ENCODE data around the gene TMEM108. TPM values are rescaled to one million over a fixed set of nuclear protein-coding genes. Genes with fewer than 3 reads are reported as not detected.

The TMEM108 gene
- polyA plus RNA-seq, 3 donors, result not detected

GRCh38 chr3:133042778-133043177, 4.6 kb downstream of the TMEM108 start:
- no peak overlapping the region for H3K4me3 ChIP-seq (replicated peaks in 1 of 3; ENCODE audit: low read depth in 2 of 3, low read length in 3 of 3)
- H2AFZ ChIP-seq (ENCODE audit: insufficient read depth, low read depth, low read length, poor library complexity, severe bottlenecking), result no peak overlapping the region
- DNase-seq, result no peak
- H3K9ac ChIP-seq (ENCODE audit: insufficient read depth, low read length, poor library complexity, severe bottlenecking), result no peak overlapping the region
- no peak overlapping the region for H3K4me2 ChIP-seq (replicated peaks; ENCODE audit: extremely low read depth, low read length, poor library complexity, severe bottlenecking)
- TF ChIP-seq CTCF (IDR thresholded peaks at IDR 0.05), result no peak
- no CpG with 5 or more reads among the region's 1 CpG for WGBS (ENCODE audit: insufficient coverage)
- peaks cover 9 to 10% of the 10 kb centered on the region in 2 donors for H3K4me1 ChIP-seq (ENCODE audit: control insufficient read depth in 1 of 2, insufficient read depth in 2 of 2, low read length in 2 of 2)
- Mint-ChIP-seq H3K27me3 (ENCODE audit: low read depth in 3 of 3) (peaks cover 34 to 42% (median 37%) of the 10 kb centered on the region in 3 donors), H3K4me3 (no peak overlapping the region), H3K27ac (no peak overlapping the region), H3K4me1 (peaks cover 7% of the 10 kb centered on the region), H3K9me3 (peaks cover 0 to 7% (median 3%) of the 10 kb centered on the region in 7 donors), H3K36me3 (no peaks in the 10 kb centered on the region)
- H3K79me2 ChIP-seq (ENCODE audit: insufficient read depth, low read length), result no peaks in the 10 kb centered on the region
- H4K20me1 ChIP-seq (ENCODE audit: insufficient read depth, low read length), result no peaks in the 10 kb centered on the region
- H3K27me3 ChIP-seq (ENCODE audit: control insufficient read depth in 2 of 2, insufficient read depth in 2 of 2, low read length in 2 of 2), result peaks cover 21 to 33% of the 10 kb centered on the region in 2 donors
- H3K36me3 ChIP-seq (replicated peaks in 1 of 2; ENCODE audit: control insufficient read depth in 1 of 2, insufficient read depth in 2 of 2, low read length in 2 of 2), result no peaks in the 10 kb centered on the region
- intact Hi-C loops (cut with micrococcal nuclease), result no loop called here
- H3K9me3 ChIP-seq (replicated peaks in 1 of 2; ENCODE audit: control insufficient read depth in 1 of 2, insufficient read depth in 1 of 2, low read length in 2 of 2), result peaks cover 0 to 15% of the 10 kb centered on the region in 2 donors
- no peak overlapping the region for H3K27ac ChIP-seq (ENCODE audit: low read depth in 1 of 2, low read length in 2 of 2)

- TF ChIP-seq CTCF (IDR thresholded peaks at IDR 0.05), result no peak
- H3K27me3 ChIP-seq (ENCODE audit: control insufficient read depth in 2 of 2, insufficient read depth in 2 of 2, low read length in 2 of 2), result no peaks in the 10 kb centered on the region
- no peak for DNase-seq
- WGBS (ENCODE audit: insufficient coverage), result no CpG with 5 or more reads among the region's 1 CpG
- H3K9me3 Mint-ChIP-seq, result peaks cover 0 to 1% (median 0%) of the 10 kb centered on the region in 7 donors
- no peak overlapping the region for H3K4me3 Mint-ChIP-seq
- no peak overlapping the region for H3K9ac ChIP-seq (ENCODE audit: insufficient read depth, low read length, poor library complexity, severe bottlenecking)
- no peaks in the 10 kb centered on the region for H3K79me2 ChIP-seq (ENCODE audit: insufficient read depth, low read length)
- H3K36me3 Mint-ChIP-seq, result no peaks in the 10 kb centered on the region
- H2AFZ ChIP-seq (ENCODE audit: insufficient read depth, low read depth, low read length, poor library complexity, severe bottlenecking), result no peak overlapping the region
- no peaks in the 10 kb centered on the region for H4K20me1 ChIP-seq (ENCODE audit: insufficient read depth, low read length)
- intact Hi-C loops (cut with micrococcal nuclease), result no loop called here
- no peaks in the 10 kb centered on the region for H3K9me3 ChIP-seq (replicated peaks in 1 of 2; ENCODE audit: control insufficient read depth in 1 of 2, insufficient read depth in 1 of 2, low read length in 2 of 2)
- no peaks in the 10 kb centered on the region for H3K4me1 Mint-ChIP-seq
- H3K27me3 Mint-ChIP-seq (ENCODE audit: low read depth in 3 of 3), result peaks cover 2 to 13% (median 6%) of the 10 kb centered on the region in 3 donors
- H3K27ac Mint-ChIP-seq, result no peak overlapping the region
- no peaks in the 10 kb centered on the region for H3K36me3 ChIP-seq (replicated peaks in 1 of 2; ENCODE audit: control insufficient read depth in 1 of 2, insufficient read depth in 2 of 2, low read length in 2 of 2)
- H3K4me1 ChIP-seq (ENCODE audit: control insufficient read depth in 1 of 2, insufficient read depth in 2 of 2, low read length in 2 of 2), result no peaks in the 10 kb centered on the region
- H3K4me2 ChIP-seq (replicated peaks; ENCODE audit: extremely low read depth, low read length, poor library complexity, severe bottlenecking), result no peak overlapping the region
- no peak overlapping the region for H3K4me3 ChIP-seq (replicated peaks in 1 of 3; ENCODE audit: low read depth in 2 of 3, low read length in 3 of 3)
- no peak overlapping the region for H3K27ac ChIP-seq (ENCODE audit: low read depth in 1 of 2, low read length in 2 of 2)
These were observed 9.8 kb downstream of the TMEM108 start for GRCh38 chr3:133047980-133048379.

Measured in CD14-positive monocyte (primary cell).